Chondrocyte (in vitro differentiated cells): ENCODE measurements around the gene DOCK2. TPM values are rescaled to one million over a fixed set of nuclear protein-coding genes. Genes with fewer than 3 reads are reported as not detected.

Experiments
- DNase-seq: peaks from one replicate; pipeline ENCODE4 v3.0.0; 2021; ENCODE audit warnings: mixed read lengths, low spot score
- H3K27ac Mint-ChIP-seq: one replicate; pipeline ENCODE4 v1.8.0; 2021; ENCODE audit warnings: mild to moderate bottlenecking, moderate library complexity, mixed read lengths; ENCODE audit not compliant: unreplicated experiment
- H3K27me3 Mint-ChIP-seq: 2 replicates; pipeline ENCODE4 v1.8.0; 2021; ENCODE audit warnings: low read depth, mixed read lengths
- H3K36me3 Mint-ChIP-seq: 2 replicates; pipeline ENCODE4 v1.8.0; 2021; ENCODE audit warnings: low read depth, mixed read lengths
- H3K4me1 Mint-ChIP-seq: 2 replicates; pipeline ENCODE4 v1.8.0; 2021; ENCODE audit warnings: low read depth, mild to moderate bottlenecking, mixed read lengths
- H3K4me3 Mint-ChIP-seq: one replicate; pipeline ENCODE4 v1.8.0; 2021; ENCODE audit warnings: mild to moderate bottlenecking, moderate library complexity, mixed read lengths; ENCODE audit not compliant: unreplicated experiment
- H3K9me3 Mint-ChIP-seq: 2 replicates; pipeline ENCODE4 v1.8.0; 2021; ENCODE audit warnings: low read depth, mixed read lengths
- total RNA-seq: library from RNA; stranded (reverse); gene quantifications from 3 replicates; pipeline ENCODE4 v1.2.1, GENCODE V29; 2021
- TF ChIP-seq, protein P1 (sequence below): fragments of 200-600 bp; sonication (generic); IDR thresholded peaks from 2 replicates; pipeline ENCODE4 v1.5.0; 2021; ENCODE audit warnings: antibody characterized with exemption, mild to moderate bottlenecking, moderate library complexity

The DOCK2 gene
- total RNA-seq, 1 donor from 2014 or later, result 3.1 TPM

DNA sequence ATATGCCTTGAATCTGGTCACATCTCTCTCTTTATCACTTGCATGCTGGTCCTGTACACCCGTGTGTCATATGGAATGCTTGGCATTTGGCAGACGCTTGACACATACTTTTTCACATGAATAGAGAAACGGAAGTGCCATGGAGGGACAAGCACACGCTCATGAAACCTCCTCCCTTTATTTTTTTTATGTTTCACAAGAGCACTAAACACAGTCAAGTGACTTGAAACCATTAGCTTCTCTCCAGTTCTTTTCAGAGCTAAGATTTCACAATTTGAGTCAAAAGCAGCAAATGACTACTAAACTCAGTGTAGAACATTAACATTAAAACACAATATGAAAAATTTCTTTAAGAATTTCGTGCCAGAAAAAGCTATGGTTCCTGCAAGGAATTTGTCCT lies 151.1 kb downstream of the DOCK2 start:
- no peaks in the 10 kb centered on the region for H3K27me3 Mint-ChIP-seq
- no peak overlapping the region for H3K4me3 Mint-ChIP-seq
- no peak for DNase-seq
- peaks cover 19% of the 10 kb centered on the region for H3K4me1 Mint-ChIP-seq
- H3K27ac Mint-ChIP-seq, result no peak overlapping the region
- H3K9me3 Mint-ChIP-seq, result no peaks in the 10 kb centered on the region
- TF ChIP-seq, protein P1, sequence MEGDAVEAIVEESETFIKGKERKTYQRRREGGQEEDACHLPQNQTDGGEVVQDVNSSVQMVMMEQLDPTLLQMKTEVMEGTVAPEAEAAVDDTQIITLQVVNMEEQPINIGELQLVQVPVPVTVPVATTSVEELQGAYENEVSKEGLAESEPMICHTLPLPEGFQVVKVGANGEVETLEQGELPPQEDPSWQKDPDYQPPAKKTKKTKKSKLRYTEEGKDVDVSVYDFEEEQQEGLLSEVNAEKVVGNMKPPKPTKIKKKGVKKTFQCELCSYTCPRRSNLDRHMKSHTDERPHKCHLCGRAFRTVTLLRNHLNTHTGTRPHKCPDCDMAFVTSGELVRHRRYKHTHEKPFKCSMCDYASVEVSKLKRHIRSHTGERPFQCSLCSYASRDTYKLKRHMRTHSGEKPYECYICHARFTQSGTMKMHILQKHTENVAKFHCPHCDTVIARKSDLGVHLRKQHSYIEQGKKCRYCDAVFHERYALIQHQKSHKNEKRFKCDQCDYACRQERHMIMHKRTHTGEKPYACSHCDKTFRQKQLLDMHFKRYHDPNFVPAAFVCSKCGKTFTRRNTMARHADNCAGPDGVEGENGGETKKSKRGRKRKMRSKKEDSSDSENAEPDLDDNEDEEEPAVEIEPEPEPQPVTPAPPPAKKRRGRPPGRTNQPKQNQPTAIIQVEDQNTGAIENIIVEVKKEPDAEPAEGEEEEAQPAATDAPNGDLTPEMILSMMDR, result no peak
- no peaks in the 10 kb centered on the region for H3K36me3 Mint-ChIP-seq

DNA sequence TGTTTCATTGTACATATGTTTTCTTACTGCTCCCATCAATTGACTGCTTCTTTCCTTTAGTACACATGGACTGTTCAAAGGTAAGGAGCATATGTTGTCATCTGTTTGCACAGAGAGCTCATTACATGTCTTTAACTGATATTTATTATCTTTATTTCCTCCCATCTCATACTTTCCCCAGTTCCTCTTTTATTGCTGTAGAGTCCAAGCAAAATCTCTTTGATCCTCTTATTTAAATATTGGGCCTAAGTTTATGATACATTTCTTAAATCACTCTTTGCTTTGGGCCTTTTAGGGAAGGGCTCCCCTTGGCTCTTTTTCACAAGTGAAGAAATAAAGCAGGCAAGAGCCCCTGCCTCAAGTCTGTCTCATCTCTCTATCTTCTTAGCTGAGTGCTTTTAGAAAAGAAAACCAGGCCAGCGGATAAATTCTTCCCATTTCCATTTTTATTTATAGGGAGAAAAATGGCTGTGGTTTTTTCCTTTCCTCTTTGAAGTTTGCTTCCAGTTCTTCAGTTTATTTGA lies 152.4 kb downstream of the DOCK2 start:
- TF ChIP-seq, protein P1, result no peak
- no peaks in the 10 kb centered on the region for H3K36me3 Mint-ChIP-seq
- H3K4me1 Mint-ChIP-seq, result peaks cover 19% of the 10 kb centered on the region
- no peaks in the 10 kb centered on the region for H3K27me3 Mint-ChIP-seq
- no peaks in the 10 kb centered on the region for H3K9me3 Mint-ChIP-seq
- DNase-seq, result no peak
- no peak overlapping the region for H3K27ac Mint-ChIP-seq
- H3K4me3 Mint-ChIP-seq, result no peak overlapping the region

DNA sequence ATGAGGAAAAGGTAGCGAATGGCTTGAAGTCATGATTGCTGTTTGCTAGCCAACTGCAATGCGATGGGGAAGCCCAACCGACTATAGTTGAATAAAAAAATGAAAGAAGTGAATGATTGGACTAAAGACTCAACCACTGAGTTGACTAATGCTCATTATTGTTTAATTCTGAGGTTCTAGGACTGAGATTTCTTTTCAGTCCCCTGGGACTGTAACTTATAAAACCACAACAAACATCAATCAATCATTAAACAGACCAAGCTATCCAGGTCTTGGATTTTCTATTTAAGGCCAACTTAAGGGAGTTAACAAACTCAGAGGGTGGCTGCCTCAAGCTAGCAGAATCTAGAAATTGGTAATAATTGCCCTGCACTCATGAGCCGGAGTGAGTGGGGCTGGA lies 154.2 kb downstream of the DOCK2 start:
- Mint-ChIP-seq H3K27ac (no peak overlapping the region), H3K27me3 (no peaks in the 10 kb centered on the region), H3K4me3 (no peak overlapping the region), H3K4me1 (peaks cover 16% of the 10 kb centered on the region), H3K9me3 (no peaks in the 10 kb centered on the region), H3K36me3 (no peaks in the 10 kb centered on the region)
- TF ChIP-seq, protein P1, result no peak
- DNase-seq, result no peak

DNA sequence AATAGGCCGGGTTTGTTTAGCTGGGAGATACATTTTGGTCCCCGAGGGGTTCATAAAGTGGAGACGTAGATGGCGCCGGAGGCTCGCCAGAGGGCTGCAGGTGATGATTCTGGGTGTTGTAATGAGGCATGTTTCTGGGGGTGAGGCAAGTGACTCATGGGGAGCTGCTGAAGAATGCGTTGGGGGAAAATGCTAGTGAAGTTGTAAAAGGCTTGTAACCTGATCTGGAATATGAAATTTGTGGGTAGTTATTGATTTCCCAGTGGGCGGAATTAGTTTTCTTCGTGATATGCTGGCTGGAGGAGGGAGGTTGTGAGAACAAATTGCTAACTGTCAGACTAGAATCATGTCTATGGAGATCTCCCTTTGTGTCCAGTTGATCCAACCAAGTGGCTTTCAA lies 158.3 kb downstream of the DOCK2 start:
- Mint-ChIP-seq H3K27ac (no peak overlapping the region), H3K36me3 (no peaks in the 10 kb centered on the region), H3K4me3 (no peak overlapping the region), H3K27me3 (no peaks in the 10 kb centered on the region), H3K4me1 (no peaks in the 10 kb centered on the region), H3K9me3 (no peaks in the 10 kb centered on the region)
- DNase-seq, result no peak
- TF ChIP-seq, protein P1, result no peak

DNA sequence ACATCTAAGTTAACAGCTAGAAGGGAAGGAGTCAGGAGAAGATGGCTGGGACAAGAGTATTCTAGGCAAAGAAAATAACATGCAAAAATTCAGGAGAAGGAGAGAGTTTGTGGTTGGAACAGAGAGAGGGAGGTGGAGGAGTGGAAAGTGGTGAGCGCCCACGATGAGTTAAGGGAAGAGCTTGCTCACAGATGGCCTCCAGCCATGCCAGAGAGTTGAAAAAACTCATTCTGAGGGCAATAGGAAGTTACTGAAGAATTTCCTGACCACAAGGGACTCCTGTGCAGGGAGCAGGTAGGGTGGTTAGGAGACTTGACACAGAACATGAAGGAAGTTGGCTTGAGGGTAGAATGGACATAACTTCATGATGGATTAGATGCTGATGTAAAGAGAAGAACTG lies 159.7 kb downstream of the DOCK2 start:
- Mint-ChIP-seq H3K36me3 (no peaks in the 10 kb centered on the region), H3K27me3 (no peaks in the 10 kb centered on the region), H3K27ac (no peak overlapping the region), H3K9me3 (no peaks in the 10 kb centered on the region), H3K4me3 (no peak overlapping the region), H3K4me1 (peaks cover 2% of the 10 kb centered on the region)
- DNase-seq, result no peak
- TF ChIP-seq, protein P1, result no peak
